ENCODE measurements around the gene TAB2.

DNA sequence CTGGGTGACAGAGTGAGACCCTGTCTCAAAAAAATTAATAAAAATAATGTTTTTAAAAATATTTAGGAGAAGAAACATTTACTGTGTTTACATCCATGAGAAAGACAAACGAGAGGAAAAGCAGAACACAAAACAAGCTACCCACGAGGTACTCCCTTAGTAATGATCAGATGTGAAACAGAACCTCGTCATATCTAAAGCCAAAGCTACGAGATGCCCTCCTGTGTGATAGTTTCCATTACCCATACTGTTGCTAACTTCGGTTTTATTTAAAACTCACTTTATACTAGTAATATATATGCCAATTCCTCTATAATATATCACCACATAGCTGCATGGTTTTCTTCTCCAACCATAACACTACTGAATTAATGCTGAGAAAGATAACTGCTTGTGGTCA lies 103.6 kb downstream of the TAB2 start:
- no peak for TF ChIP-seq EZH2phosphoT487 (IDR thresholded peaks at IDR 0.05; ENCODE audit: low read depth)
- TF ChIP-seq, protein P1, sequence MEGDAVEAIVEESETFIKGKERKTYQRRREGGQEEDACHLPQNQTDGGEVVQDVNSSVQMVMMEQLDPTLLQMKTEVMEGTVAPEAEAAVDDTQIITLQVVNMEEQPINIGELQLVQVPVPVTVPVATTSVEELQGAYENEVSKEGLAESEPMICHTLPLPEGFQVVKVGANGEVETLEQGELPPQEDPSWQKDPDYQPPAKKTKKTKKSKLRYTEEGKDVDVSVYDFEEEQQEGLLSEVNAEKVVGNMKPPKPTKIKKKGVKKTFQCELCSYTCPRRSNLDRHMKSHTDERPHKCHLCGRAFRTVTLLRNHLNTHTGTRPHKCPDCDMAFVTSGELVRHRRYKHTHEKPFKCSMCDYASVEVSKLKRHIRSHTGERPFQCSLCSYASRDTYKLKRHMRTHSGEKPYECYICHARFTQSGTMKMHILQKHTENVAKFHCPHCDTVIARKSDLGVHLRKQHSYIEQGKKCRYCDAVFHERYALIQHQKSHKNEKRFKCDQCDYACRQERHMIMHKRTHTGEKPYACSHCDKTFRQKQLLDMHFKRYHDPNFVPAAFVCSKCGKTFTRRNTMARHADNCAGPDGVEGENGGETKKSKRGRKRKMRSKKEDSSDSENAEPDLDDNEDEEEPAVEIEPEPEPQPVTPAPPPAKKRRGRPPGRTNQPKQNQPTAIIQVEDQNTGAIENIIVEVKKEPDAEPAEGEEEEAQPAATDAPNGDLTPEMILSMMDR (IDR thresholded peaks at IDR 0.05; ENCODE audit: low read depth, low read length): no peak
